Measurements from ENCODE around the gene EIF3B. TPM values are rescaled to one million over a fixed set of nuclear protein-coding genes. Genes with fewer than 3 reads are reported as not detected.

EIF3B gene
- total RNA-seq, 1 experiment from 2014 or later: 364 TPM

DNA sequence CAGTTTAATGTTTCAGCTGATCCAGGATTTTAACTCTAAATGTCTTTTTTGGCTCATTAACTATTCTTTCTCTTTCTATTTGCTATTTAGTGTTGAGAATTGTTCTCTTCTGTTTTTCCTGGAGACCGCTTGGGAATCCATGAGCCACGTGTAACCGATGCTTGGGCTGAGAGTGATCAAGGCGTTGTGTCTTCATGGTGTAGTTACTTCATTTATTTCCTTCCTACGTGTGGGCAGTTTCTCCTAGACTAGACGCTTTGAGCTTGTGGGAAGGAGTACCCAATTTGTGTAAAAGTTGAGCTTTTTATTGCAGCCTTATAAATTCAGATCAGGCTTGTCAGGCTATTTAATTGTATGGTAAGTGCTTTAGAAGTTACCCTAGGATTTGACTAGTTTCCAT, 2.9 kb downstream of the EIF3B start:
- H3K27me3 ChIP-seq (replicated peaks; ENCODE audit: insufficient read depth, low read depth, low read length, poor library complexity): no peaks in the 10 kb centered on the region
- TF ChIP-seq, protein P1, sequence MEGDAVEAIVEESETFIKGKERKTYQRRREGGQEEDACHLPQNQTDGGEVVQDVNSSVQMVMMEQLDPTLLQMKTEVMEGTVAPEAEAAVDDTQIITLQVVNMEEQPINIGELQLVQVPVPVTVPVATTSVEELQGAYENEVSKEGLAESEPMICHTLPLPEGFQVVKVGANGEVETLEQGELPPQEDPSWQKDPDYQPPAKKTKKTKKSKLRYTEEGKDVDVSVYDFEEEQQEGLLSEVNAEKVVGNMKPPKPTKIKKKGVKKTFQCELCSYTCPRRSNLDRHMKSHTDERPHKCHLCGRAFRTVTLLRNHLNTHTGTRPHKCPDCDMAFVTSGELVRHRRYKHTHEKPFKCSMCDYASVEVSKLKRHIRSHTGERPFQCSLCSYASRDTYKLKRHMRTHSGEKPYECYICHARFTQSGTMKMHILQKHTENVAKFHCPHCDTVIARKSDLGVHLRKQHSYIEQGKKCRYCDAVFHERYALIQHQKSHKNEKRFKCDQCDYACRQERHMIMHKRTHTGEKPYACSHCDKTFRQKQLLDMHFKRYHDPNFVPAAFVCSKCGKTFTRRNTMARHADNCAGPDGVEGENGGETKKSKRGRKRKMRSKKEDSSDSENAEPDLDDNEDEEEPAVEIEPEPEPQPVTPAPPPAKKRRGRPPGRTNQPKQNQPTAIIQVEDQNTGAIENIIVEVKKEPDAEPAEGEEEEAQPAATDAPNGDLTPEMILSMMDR (conservative IDR thresholded peaks at IDR 0.05; ENCODE audit: low read depth, low read length): no peak
- no peak for TF ChIP-seq EZH2 (IDR thresholded peaks at IDR 0.05; ENCODE audit: borderline replicate concordance, low read depth, low read length, poor library complexity, severe bottlenecking)
- no peak for DNase-seq (ENCODE audit: low spot score)
- peaks cover 48% of the 10 kb centered on the region for H3K4me1 ChIP-seq (ENCODE audit: insufficient read depth, low read length, poor library complexity, severe bottlenecking)
- intact Hi-C loops (cut with micrococcal nuclease; ENCODE audit: unreplicated experiment): loop anchor here (10.0 kb wide), 2 partner anchors 693 to 783 kb away; partner anchors contain the start of gene PSMG3
- H3K9me3 ChIP-seq (ENCODE audit: low read depth, low read length, poor library complexity, severe bottlenecking): no peaks in the 10 kb centered on the region
- peak overlapping the region; percentile 48 for H3K27ac ChIP-seq (ENCODE audit: low read depth, low read length, poor library complexity, severe bottlenecking)
- POLR2A ChIA-PET (ENCODE audit: low non-redundant PET): no interaction called here
- CTCF ChIA-PET: no interaction called here
- H3K36me3 ChIP-seq (ENCODE audit: insufficient read depth, low read length, poor library complexity, severe bottlenecking): peaks cover 54% of the 10 kb centered on the region
- BruUV-seq (replicated peaks): no TSS peak
- no peak overlapping the region for H3K4me3 ChIP-seq (ENCODE audit: low read depth, low read length, poor library complexity, severe bottlenecking)

DNA sequence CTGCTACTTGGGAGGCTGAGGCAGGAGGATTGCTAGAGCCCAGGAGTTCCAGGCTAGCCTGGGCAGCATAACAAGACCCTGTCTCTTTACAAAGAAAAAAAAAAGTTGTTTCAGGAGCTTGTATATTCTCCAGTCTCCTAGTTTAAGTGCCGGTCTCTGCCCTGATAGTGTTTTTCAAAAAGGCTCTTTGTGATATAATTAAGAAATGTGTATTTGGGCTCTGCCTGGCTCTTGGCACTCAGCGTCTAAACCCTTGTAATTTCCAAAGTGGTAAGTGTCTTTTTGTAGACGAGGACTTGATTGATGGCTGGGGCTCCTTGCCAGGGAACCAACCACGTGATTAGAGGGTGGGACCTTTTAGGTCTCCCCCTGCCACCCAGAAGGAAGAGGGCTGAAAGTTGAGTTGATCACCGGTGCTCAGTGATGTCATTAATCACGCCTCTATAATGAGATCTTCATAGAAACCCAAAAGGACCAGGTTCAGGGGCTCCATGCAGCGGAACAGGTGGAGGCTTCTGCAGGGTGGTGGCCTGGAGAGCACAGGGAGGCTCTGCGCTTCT, 4.4 kb downstream of the EIF3B start:
- intact Hi-C loops (cut with micrococcal nuclease; ENCODE audit: unreplicated experiment): loop anchor here (10.0 kb wide), 2 partner anchors 694 to 784 kb away; partner anchors contain the start of gene PSMG3
- Histone ChIP-seq H3K4me3 (ENCODE audit: low read depth, low read length, poor library complexity, severe bottlenecking) (no peak overlapping the region), H3K9me3 (ENCODE audit: low read depth, low read length, poor library complexity, severe bottlenecking) (no peaks in the 10 kb centered on the region), H3K4me1 (ENCODE audit: insufficient read depth, low read length, poor library complexity, severe bottlenecking) (peaks cover 43% of the 10 kb centered on the region), H3K27ac (ENCODE audit: low read depth, low read length, poor library complexity, severe bottlenecking) (peak overlapping the region; percentile 25), H3K27me3 (replicated peaks; ENCODE audit: insufficient read depth, low read depth, low read length, poor library complexity) (no peaks in the 10 kb centered on the region), H3K36me3 (ENCODE audit: insufficient read depth, low read length, poor library complexity, severe bottlenecking) (peaks cover 68% of the 10 kb centered on the region)
- no peak for TF ChIP-seq EZH2 (IDR thresholded peaks at IDR 0.05; ENCODE audit: borderline replicate concordance, low read depth, low read length, poor library complexity, severe bottlenecking)
- TF ChIP-seq, protein P1 (conservative IDR thresholded peaks at IDR 0.05; ENCODE audit: low read depth, low read length): no peak
- CTCF ChIA-PET: no interaction called here
- DNase-seq (ENCODE audit: low spot score): peak; percentile 65
- BruUV-seq (replicated peaks): no TSS peak
- POLR2A ChIA-PET (ENCODE audit: low non-redundant PET): no interaction called here

DNA sequence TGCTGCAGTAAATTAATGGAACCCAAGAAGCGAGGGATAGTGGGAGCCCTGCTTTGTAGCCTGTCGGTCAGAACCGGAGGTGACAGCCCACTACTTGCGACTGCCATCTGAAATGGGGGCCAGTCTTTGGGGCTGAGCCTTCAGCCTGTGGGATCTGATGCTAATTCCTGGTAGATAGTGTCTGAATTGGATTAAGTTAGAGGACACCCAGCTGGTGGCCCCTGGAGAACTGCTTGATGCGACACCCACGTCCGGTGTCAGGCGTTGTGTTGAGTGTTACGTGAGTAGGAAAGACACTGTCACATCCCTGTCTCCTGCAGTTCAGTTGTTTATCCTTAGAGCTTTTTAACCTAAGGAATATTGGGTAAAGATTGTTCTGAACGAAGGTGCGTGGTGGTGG, 5.0 kb downstream of the EIF3B start:
- peak; percentile 33 for DNase-seq (ENCODE audit: low spot score)
- no peaks in the 10 kb centered on the region for H3K27me3 ChIP-seq (replicated peaks; ENCODE audit: insufficient read depth, low read depth, low read length, poor library complexity)
- no peak overlapping the region for H3K4me3 ChIP-seq (ENCODE audit: low read depth, low read length, poor library complexity, severe bottlenecking)
- H3K4me1 ChIP-seq (ENCODE audit: insufficient read depth, low read length, poor library complexity, severe bottlenecking): peaks cover 43% of the 10 kb centered on the region
- peaks cover 73% of the 10 kb centered on the region for H3K36me3 ChIP-seq (ENCODE audit: insufficient read depth, low read length, poor library complexity, severe bottlenecking)
- BruUV-seq (replicated peaks): no TSS peak
- ChIA-PET CTCF (no interaction called here), POLR2A (ENCODE audit: low non-redundant PET) (no interaction called here)
- TF ChIP-seq, protein P1 (conservative IDR thresholded peaks at IDR 0.05; ENCODE audit: low read depth, low read length): no peak
- no peak for TF ChIP-seq EZH2 (IDR thresholded peaks at IDR 0.05; ENCODE audit: borderline replicate concordance, low read depth, low read length, poor library complexity, severe bottlenecking)
- no peaks in the 10 kb centered on the region for H3K9me3 ChIP-seq (ENCODE audit: low read depth, low read length, poor library complexity, severe bottlenecking)
- H3K27ac ChIP-seq (ENCODE audit: low read depth, low read length, poor library complexity, severe bottlenecking): peak overlapping the region; percentile 25
- intact Hi-C loops (cut with micrococcal nuclease; ENCODE audit: unreplicated experiment): loop anchor here (10.0 kb wide), 2 partner anchors 695 to 785 kb away; partner anchors contain the start of gene PSMG3
